Loucy (cell line): ENCODE results near the gene CC2D2B.

Source experiments
- H2AFZ ChIP-seq: fragments of 200-600 bp; sonication (generic); 2 replicates; pipeline ENCODE4 v1.6.0; 2016; ENCODE audit warnings: antibody characterized with exemption, mild to moderate bottlenecking, low read length, moderate library complexity
- H3F3A ChIP-seq: fragments of 200-600 bp; 2 replicates; pipeline ENCODE4 v1.6.0; 2016; ENCODE audit warnings: antibody characterized with exemption, low read depth, mild to moderate bottlenecking
- H3K27me3 ChIP-seq: fragments of 200-600 bp; sonication (generic); 2 replicates; pipeline ENCODE4 v1.6.1; 2014; ENCODE audit warnings: low read length, mild to moderate bottlenecking; ENCODE audit not compliant: insufficient read depth, poor library complexity, severe bottlenecking
- H3K36me3 ChIP-seq: fragments of 200-600 bp; sonication (generic); 2 replicates; pipeline ENCODE4 v1.6.1; 2016; ENCODE audit warnings: low read length; ENCODE audit not compliant: insufficient read depth
- H3K4me1 ChIP-seq: fragments of 200-600 bp; sonication (generic); 2 replicates; pipeline ENCODE4 v1.5.1; 2014; ENCODE audit warnings: low read length, mild to moderate bottlenecking; ENCODE audit not compliant: insufficient read depth, poor library complexity, severe bottlenecking
- H3K4me2 ChIP-seq: fragments of 200-600 bp; sonication (generic); 2 replicates; pipeline ENCODE4 v1.6.0; 2014; ENCODE audit warnings: antibody characterized with exemption, low read length, low read depth, mild to moderate bottlenecking; ENCODE audit not compliant: poor library complexity, severe bottlenecking
- H3K4me3 ChIP-seq: fragments of 200-600 bp; sonication (generic); 2 replicates; pipeline ENCODE4 v1.5.1; 2014; ENCODE audit warnings: low read length, mild to moderate bottlenecking, mixed read lengths; ENCODE audit not compliant: poor library complexity, severe bottlenecking
- H3K79me2 ChIP-seq: fragments of 200-600 bp; sonication (generic); 2 replicates; pipeline ENCODE4 v1.6.1; 2014; ENCODE audit warnings: low read length; ENCODE audit not compliant: insufficient read depth
- H3K9ac ChIP-seq: fragments of 200-600 bp; sonication (generic); 2 replicates; pipeline ENCODE4 v1.6.0; 2014; ENCODE audit warnings: mild to moderate bottlenecking, low read depth, low read length, moderate library complexity; ENCODE audit not compliant: poor library complexity, severe bottlenecking
- H3K9me2 ChIP-seq: fragments of 200-600 bp; sonication (generic); replicated peaks from 2 replicates; pipeline ENCODE4 v1.6.1; 2016; ENCODE audit warnings: low read depth, low read length, mixed read lengths
- H3K9me3 ChIP-seq: fragments of 200-600 bp; sonication (generic); 2 replicates; pipeline ENCODE4 v1.6.1; 2014; ENCODE audit warnings: mild to moderate bottlenecking, antibody characterized with exemption, low read length, low read depth; ENCODE audit not compliant: insufficient read depth
- H4K20me1 ChIP-seq: fragments of 200-600 bp; sonication (generic); 2 replicates; pipeline ENCODE4 v1.6.0; 2014; ENCODE audit warnings: antibody characterized with exemption, low read length, mild to moderate bottlenecking; ENCODE audit not compliant: insufficient read depth, poor library complexity, severe bottlenecking
- EZH2phosphoT487 ChIP-seq: fragments of 200-600 bp; IDR thresholded peaks from 2 replicates; pipeline ENCODE4 v1.6.1; 2018; ENCODE audit warnings: antibody characterized with exemption, mild to moderate bottlenecking, moderate library complexity, borderline replicate concordance
- TF ChIP-seq, protein P1 (sequence below): fragments of 200-600 bp; sonication (generic); conservative IDR thresholded peaks from 2 replicates; pipeline ENCODE4 v1.5.1; 2014; ENCODE audit warnings: mild to moderate bottlenecking, antibody characterized with exemption, low read length

The CC2D2B gene

DNA sequence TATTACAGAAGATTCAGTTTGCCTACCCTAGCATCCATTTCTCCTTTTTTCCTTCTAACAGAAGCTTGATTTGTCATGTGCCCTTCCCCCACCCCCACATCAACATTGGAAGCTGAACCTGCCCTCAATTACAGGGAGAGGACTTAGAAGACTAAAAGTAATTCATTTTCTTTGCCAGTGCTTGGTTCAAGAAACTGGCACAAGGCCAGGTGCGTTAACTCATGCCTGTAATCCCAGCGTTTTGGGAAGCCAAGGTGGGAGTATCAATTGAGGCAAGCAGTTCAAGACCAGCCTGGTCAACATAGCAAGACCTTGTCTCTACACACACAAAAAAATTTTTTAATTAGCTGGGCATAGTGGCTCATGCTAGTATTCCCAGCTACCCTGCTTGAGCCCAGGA, 168.2 kb downstream of the CC2D2B start:
- H3K9me2 ChIP-seq: no peaks in the 10 kb centered on the region
- H3F3A ChIP-seq: no peaks in the 10 kb centered on the region
- no peaks in the 10 kb centered on the region for H3K27me3 ChIP-seq
- H3K79me2 ChIP-seq: no peaks in the 10 kb centered on the region
- H2AFZ ChIP-seq: no peak overlapping the region
- no peak for TF ChIP-seq EZH2phosphoT487
- TF ChIP-seq, protein P1, sequence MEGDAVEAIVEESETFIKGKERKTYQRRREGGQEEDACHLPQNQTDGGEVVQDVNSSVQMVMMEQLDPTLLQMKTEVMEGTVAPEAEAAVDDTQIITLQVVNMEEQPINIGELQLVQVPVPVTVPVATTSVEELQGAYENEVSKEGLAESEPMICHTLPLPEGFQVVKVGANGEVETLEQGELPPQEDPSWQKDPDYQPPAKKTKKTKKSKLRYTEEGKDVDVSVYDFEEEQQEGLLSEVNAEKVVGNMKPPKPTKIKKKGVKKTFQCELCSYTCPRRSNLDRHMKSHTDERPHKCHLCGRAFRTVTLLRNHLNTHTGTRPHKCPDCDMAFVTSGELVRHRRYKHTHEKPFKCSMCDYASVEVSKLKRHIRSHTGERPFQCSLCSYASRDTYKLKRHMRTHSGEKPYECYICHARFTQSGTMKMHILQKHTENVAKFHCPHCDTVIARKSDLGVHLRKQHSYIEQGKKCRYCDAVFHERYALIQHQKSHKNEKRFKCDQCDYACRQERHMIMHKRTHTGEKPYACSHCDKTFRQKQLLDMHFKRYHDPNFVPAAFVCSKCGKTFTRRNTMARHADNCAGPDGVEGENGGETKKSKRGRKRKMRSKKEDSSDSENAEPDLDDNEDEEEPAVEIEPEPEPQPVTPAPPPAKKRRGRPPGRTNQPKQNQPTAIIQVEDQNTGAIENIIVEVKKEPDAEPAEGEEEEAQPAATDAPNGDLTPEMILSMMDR: no peak
- H4K20me1 ChIP-seq: no peaks in the 10 kb centered on the region
- peaks cover 23% of the 10 kb centered on the region for H3K4me1 ChIP-seq
- H3K36me3 ChIP-seq: no peaks in the 10 kb centered on the region
- H3K9me3 ChIP-seq: no peaks in the 10 kb centered on the region
- H3K4me3 ChIP-seq: no peak overlapping the region
- no peak overlapping the region for H3K4me2 ChIP-seq
- no peak overlapping the region for H3K9ac ChIP-seq

DNA sequence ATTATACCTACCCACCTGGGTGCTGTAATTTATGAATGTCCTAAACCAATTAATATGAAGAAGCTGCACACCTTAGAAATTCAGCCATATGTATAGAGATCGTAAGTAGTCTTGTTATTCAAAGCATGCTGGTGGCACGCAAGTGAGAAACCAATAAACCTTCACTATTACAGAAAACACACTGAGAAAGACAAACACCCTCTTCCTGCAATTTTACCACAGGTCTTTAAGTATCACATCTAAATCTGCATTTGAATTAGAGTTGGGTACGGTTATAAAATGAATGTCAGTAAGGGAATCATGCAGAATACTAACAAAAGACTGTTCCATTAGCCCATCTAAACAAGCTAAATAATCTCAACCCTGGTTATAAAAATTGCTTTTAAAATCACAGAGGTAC, 169.4 kb downstream of the CC2D2B start:
- no peak overlapping the region for H3K4me3 ChIP-seq
- H3K27me3 ChIP-seq: no peaks in the 10 kb centered on the region
- no peaks in the 10 kb centered on the region for H3K36me3 ChIP-seq
- H2AFZ ChIP-seq: no peak overlapping the region
- H3K9me2 ChIP-seq: no peaks in the 10 kb centered on the region
- peaks cover 23% of the 10 kb centered on the region for H3K4me1 ChIP-seq
- no peaks in the 10 kb centered on the region for H3F3A ChIP-seq
- no peak overlapping the region for H3K4me2 ChIP-seq
- H4K20me1 ChIP-seq: no peaks in the 10 kb centered on the region
- H3K79me2 ChIP-seq: no peaks in the 10 kb centered on the region
- no peak for TF ChIP-seq EZH2phosphoT487
- TF ChIP-seq, protein P1: no peak
- no peaks in the 10 kb centered on the region for H3K9me3 ChIP-seq
- no peak overlapping the region for H3K9ac ChIP-seq

DNA sequence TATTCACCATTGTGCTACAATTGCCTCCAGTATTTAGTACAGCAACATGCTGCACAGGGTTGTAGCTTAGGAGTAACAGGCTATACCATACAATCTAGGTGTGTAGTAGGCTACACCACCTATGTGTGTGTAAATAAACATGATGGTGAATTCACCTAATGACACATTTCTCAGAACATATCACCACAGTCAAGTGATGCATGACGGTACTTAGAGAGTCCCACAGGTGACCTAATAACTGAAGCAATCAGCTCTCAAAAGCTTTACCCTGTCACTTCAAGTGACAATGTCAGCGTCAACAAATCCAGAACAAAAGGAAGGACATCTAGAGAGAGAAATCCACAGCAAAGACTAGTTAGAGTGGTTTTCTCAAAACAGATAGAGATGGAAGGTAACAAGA, 174.4 kb downstream of the CC2D2B start:
- Histone ChIP-seq H2AFZ (no peak overlapping the region), H3K9ac (no peak overlapping the region)

More for the DNA sequence above, 174.4 kb downstream of the CC2D2B start:
- Histone ChIP-seq H3K4me2 (no peak overlapping the region), H3K9me2 (no peaks in the 10 kb centered on the region), H3K36me3 (no peaks in the 10 kb centered on the region), H3F3A (no peaks in the 10 kb centered on the region), H3K4me1 (no peaks in the 10 kb centered on the region), H3K27me3 (no peaks in the 10 kb centered on the region), H4K20me1 (no peaks in the 10 kb centered on the region), H3K79me2 (no peaks in the 10 kb centered on the region), H3K9me3 (no peaks in the 10 kb centered on the region), H3K4me3 (no peak overlapping the region)
- TF ChIP-seq, protein P1: no peak
- TF ChIP-seq EZH2phosphoT487: no peak
